GM12878 (cell line): ENCODE measurements around the gene PCED1B. TPM values are rescaled to one million over a fixed set of nuclear protein-coding genes. Genes with fewer than 3 reads are reported as not detected.

Source experiments
- ATAC-seq: fragments of 200-7000 bp; cut with Tn5 transposase; 3 replicates; pipeline ENCODE4 v1.9.1; 2020; ENCODE audit warnings: mild to moderate bottlenecking, moderate library complexity
- BruUV-seq: library from RNA; stranded (reverse); fragments of 400-500 nt; replicated peaks from 2 replicates; lab custom pipeline; 2021; lab: Mats Ljungman, UMichigan
- CTCF ChIA-PET: fragments of 300-600 bp; sonication (Branson Sonifier 250); formaldehyde crosslinking; extraction: SDS; loops from one replicate; lab custom pipeline; 2021; ENCODE audit warnings: inconsistent platforms; lab: Yijun Ruan, JAX
- POLR2A ChIA-PET: fragments of 350-600 bp; formaldehyde crosslinking; extraction: SDS; loops from one replicate; lab custom pipeline; 2021; ENCODE audit warnings: inconsistent platforms; lab: Charles Lee
- RAD21 ChIA-PET: fragments of 300-600 bp; sonication (Branson Sonifier 250); formaldehyde crosslinking; loops from one replicate; lab custom pipeline; 2023; ENCODE audit warnings: antibody characterized with exemption; ENCODE audit not compliant: unreplicated experiment; lab: Charles Lee
- SMC1A ChIA-PET: fragments of 300-600 bp; sonication (Branson Sonifier 250); formaldehyde crosslinking; loops from one replicate; lab custom pipeline; 2023; ENCODE audit not compliant: unreplicated experiment, uncharacterized antibody; lab: Charles Lee
- DNase-seq: peaks from one replicate; pipeline ENCODE4 v3.0.0-alpha.2; 2011; ENCODE audit warnings: low read depth, low spot score
- FAIRE-seq: peaks from 3 replicates; lab custom pipeline; 2011; peaks lifted over from hg19 to GRCh38; lab: Jason Lieb, UNC
- H2AFZ ChIP-seq: 2 replicates; pipeline ENCODE4 v1.6.0; 2011; ENCODE audit warnings: low read depth, low read length, control low read depth; ENCODE audit not compliant: control insufficient read depth
- H3K27ac ChIP-seq: 2 replicates; pipeline ENCODE4 v1.5.1; 2011; ENCODE audit warnings: control low read depth; ENCODE audit not compliant: control insufficient read depth, insufficient read depth
- H3K27me3 ChIP-seq, 2 experiments: replicated peaks in 1 of 2; 2 replicates each; pipeline versions ENCODE4 v1.6.0 to v1.6.1; 2011; ENCODE audit warnings: low read length in 1 of 2; ENCODE audit not compliant: control insufficient read depth in 2 of 2, insufficient read depth in 2 of 2
- H3K36me3 ChIP-seq, 2 experiments: 2 replicates each; pipeline ENCODE4 v1.5.1; 2011; ENCODE audit warnings: low read length in 1 of 2; ENCODE audit not compliant: control insufficient read depth in 2 of 2, insufficient read depth in 2 of 2
- H3K4me1 ChIP-seq: 2 replicates; pipeline ENCODE4 v1.6.1; 2011; ENCODE audit warnings: mild to moderate bottlenecking, low read length, moderate library complexity, mixed read lengths; ENCODE audit not compliant: control insufficient read depth, insufficient read depth
- H3K4me2 ChIP-seq: 2 replicates; pipeline ENCODE4 v1.6.0; 2011; ENCODE audit warnings: control low read depth; ENCODE audit not compliant: control insufficient read depth, insufficient read depth
- H3K4me3 ChIP-seq: fragments of 200-600 bp; sonication (generic); 2 replicates; pipeline ENCODE4 v1.5.1; 2016
- H3K79me2 ChIP-seq: 2 replicates; pipeline ENCODE4 v1.6.0; 2011; ENCODE audit warnings: low read length; ENCODE audit not compliant: control insufficient read depth, insufficient read depth
- H3K9ac ChIP-seq: 2 replicates; pipeline ENCODE4 v1.8.0; 2011; ENCODE audit warnings: low read length, control low read depth, mixed read lengths; ENCODE audit not compliant: control insufficient read depth, insufficient read depth
- H3K9me3 ChIP-seq: replicated peaks from 3 replicates; pipeline ENCODE4 v1.5.1; 2011; ENCODE audit warnings: mild to moderate bottlenecking, low read length; ENCODE audit not compliant: control insufficient read depth, insufficient read depth
- H4K20me1 ChIP-seq: 2 replicates; pipeline ENCODE4 v1.6.0; 2011; ENCODE audit not compliant: control insufficient read depth, insufficient read depth
- ATF7 ChIP-seq: fragments of 450-650 bp; IDR thresholded peaks from 2 replicates; pipeline ENCODE4 v1.6.1; 2016; ENCODE audit warnings: low read depth, mild to moderate bottlenecking
- BHLHE40 ChIP-seq, 2 experiments: fragments of 450-650 bp in 1 of 2; IDR thresholded peaks; 2 replicates each; pipeline ENCODE4 v1.6.1; 2011 to 2017; ENCODE audit warnings: low read depth in 2 of 2, borderline replicate concordance in 1 of 2, improper control_type of control experiment in 1 of 2, low read length in 1 of 2, mild to moderate bottlenecking in 1 of 2
- GABPA ChIP-seq: IDR thresholded peaks from 2 replicates; pipeline ENCODE4 v1.6.1; 2014; ENCODE audit warnings: antibody characterized with exemption, low read depth, mild to moderate bottlenecking, inconsistent platforms
- NRF1 ChIP-seq: conservative IDR thresholded peaks from 2 replicates; pipeline ENCODE4 v1.6.1; 2011; ENCODE audit warnings: mild to moderate bottlenecking, low read depth, low read length, improper control_type of control experiment
- SMC3 ChIP-seq: IDR thresholded peaks from 2 replicates; pipeline ENCODE4 v1.6.1; 2011; ENCODE audit warnings: low read length, improper control_type of control experiment, borderline replicate concordance
- STAT3 ChIP-seq: IDR thresholded peaks from 2 replicates; pipeline ENCODE4 v1.6.1; 2011; ENCODE audit warnings: low read depth, low read length, improper control_type of control experiment
- WGBS: methylation state at CpG from one replicate; pipeline ENCODE4 v1.1.6; 2016; ENCODE audit warnings: low lambda C conversion rate; ENCODE audit not compliant: insufficient replicate concordance, insufficient coverage; ENCODE audit errors: missing lambda C conversion rate; 5-methylcytosine and 5-hydroxymethylcytosine counted together
- in situ Hi-C: fragments of 300-500 bp; cut with MboI; formaldehyde crosslinking; loops from 9 replicates; pipeline ENCODE4 v1.14.3; 2018; ENCODE audit warnings: mixed read lengths
- intact Hi-C: fragments of 100-400 bp; cut with micrococcal nuclease; formaldehyde crosslinking; loops from one replicate; pipeline ENCODE4 v1.14.2; 2022; ENCODE audit not compliant: unreplicated experiment
- polyA plus RNA-seq, 11 experiments: library from polyadenylated mRNA; depleted of rRNA in 4 of 11; unstranded in 6 of 11; stranded (reverse) in 5 of 11; fragments of >200 nt; fragmentation: Nextera tagmentation in 4 of 11; fragmentation: Illumina TruSeq in 1 of 11; extraction: Ambion mirVana in 4 of 11; extraction: Trizol in 1 of 11; gene quantifications; 1 replicate in 1 of 11; 2 replicates in 10 of 11; pipeline versions ENCODE4 v1.2.1 to v1.2.3, GENCODE V29; 2011 to 2016; ENCODE audit warnings: inconsistent platforms in 2 of 11, missing spikeins in 2 of 11, low read depth in 1 of 11
- total RNA-seq, 4 experiments: library from RNA; depleted of rRNA in 3 of 4; stranded (reverse); fragments of >200 nt in 3 of 4; fragmentation: Illumina TruSeq in 1 of 4; extraction: Trizol in 1 of 4; gene quantifications; 2 replicates each; pipeline versions ENCODE4 v1.2.1 to v1.2.3, GENCODE V29; 2013 to 2021
- TF ChIP-seq, protein P1 (sequence below): fragments of 450-650 bp; formaldehyde crosslinking; IDR thresholded peaks from 2 replicates; pipeline ENCODE4 v1.5.0; 2022; ENCODE audit warnings: mild to moderate bottlenecking, missing genetic modification characterization

Gene PCED1B
- total and polyA plus RNA-seq, 10 of the 15 experiments (the other 5 are each of a cell fraction or from before 2014, with no cell fraction given): 0.80 to 8.8 (median 3.0) TPM

DNA sequence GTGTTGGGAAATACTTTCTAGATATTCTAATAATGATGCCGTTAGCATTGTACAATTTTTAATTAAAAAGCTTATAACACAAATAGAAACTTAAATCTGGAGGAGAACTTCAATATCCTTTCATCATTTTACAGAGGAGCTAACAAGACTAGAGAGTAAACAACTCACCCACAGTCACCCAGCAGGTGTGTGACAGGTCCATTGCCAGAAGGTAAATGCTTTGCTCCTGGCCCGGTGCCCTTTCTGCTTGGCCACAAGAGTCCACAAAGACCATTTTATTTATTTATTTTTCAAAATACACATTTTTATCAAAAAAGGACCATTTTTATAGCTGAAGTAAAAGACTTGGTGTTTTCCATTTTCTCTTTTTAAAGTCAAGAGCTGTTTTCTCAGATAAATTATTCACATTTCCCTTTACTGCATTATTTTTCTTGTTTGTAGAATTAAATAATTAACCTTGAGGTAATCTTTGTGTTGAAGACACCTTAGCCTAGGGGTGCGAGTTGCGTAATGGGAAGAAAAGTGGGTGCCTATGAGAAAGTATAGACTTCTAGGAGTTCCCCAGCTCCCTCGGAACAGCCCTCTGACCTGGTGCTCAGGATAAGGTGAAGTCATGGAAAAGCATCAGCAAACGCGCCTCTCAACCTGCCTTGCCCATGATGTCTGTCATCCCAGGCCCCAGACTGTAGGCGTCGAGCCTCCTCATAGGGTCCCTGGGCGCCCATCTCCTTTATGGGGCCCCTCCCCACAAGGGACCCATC, 26.7 kb downstream of the PCED1B start:
- H3K79me2 ChIP-seq: no peaks in the 10 kb centered on the region
- ChIA-PET RAD21 (no interaction called here), POLR2A (no interaction called here), CTCF (interaction anchor here (1.5 kb wide), 1 partner anchor 10 kb away, joined by 4 read pairs; no protein-coding TSS in a partner anchor), SMC1A (no interaction called here)
- in situ Hi-C loops: no loop called here
- no peak overlapping the region for H3K4me3 ChIP-seq
- no peak overlapping the region for H2AFZ ChIP-seq
- no peaks in the 10 kb centered on the region for H3K4me1 ChIP-seq
- 54% methylated on average over 10 of the region's 10 CpGs for WGBS
- H3K9ac ChIP-seq: no peak overlapping the region
- no peak overlapping the region for H3K4me2 ChIP-seq
- no peak for ATAC-seq
- no peak for TF ChIP-seq BHLHE40 (IDR thresholded peaks at IDR 0.05; ENCODE audit: borderline replicate concordance in 1 of 2, low read depth in 2 of 2, low read length in 1 of 2)
- TF ChIP-seq STAT3: no peak
- TF ChIP-seq, protein P1, sequence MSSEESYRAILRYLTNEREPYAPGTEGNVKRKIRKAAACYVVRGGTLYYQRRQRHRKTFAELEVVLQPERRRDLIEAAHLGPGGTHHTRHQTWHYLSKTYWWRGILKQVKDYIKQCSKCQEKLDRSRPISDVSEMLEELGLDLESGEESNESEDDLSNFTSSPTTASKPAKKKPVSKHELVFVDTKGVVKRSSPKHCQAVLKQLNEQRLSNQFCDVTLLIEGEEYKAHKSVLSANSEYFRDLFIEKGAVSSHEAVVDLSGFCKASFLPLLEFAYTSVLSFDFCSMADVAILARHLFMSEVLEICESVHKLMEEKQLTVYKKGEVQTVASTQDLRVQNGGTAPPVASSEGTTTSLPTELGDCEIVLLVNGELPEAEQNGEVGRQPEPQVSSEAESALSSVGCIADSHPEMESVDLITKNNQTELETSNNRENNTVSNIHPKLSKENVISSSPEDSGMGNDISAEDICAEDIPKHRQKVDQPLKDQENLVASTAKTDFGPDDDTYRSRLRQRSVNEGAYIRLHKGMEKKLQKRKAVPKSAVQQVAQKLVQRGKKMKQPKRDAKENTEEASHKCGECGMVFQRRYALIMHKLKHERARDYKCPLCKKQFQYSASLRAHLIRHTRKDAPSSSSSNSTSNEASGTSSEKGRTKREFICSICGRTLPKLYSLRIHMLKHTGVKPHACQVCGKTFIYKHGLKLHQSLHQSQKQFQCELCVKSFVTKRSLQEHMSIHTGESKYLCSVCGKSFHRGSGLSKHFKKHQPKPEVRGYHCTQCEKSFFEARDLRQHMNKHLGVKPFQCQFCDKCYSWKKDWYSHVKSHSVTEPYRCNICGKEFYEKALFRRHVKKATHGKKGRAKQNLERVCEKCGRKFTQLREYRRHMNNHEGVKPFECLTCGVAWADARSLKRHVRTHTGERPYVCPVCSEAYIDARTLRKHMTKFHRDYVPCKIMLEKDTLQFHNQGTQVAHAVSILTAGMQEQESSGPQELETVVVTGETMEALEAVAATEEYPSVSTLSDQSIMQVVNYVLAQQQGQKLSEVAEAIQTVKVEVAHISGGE (CRISPR knock-in tag): no peak
- no peak for TF ChIP-seq GABPA
- no peak for TF ChIP-seq NRF1
- TF ChIP-seq SMC3: no peak
- TF ChIP-seq ATF7: no peak
- H3K27ac ChIP-seq: no peak overlapping the region
- H3K27me3 ChIP-seq: peaks cover 0 to 3% of the 10 kb centered on the region in 2 experiments; a peak in 2 of 4 replicates
- H4K20me1 ChIP-seq: no peaks in the 10 kb centered on the region
- DNase-seq: no peak
- BruUV-seq: no TSS peak
- no peaks in the 10 kb centered on the region for H3K9me3 ChIP-seq
- FAIRE-seq: no peak
- H3K36me3 ChIP-seq: no peaks in the 10 kb centered on the region
- intact Hi-C loops: no loop called here
